Measurements from ENCODE around the gene TAOK2. TPM values are rescaled to one million over a fixed set of nuclear protein-coding genes. Genes with fewer than 3 reads are reported as not detected.

Gene TAOK2
- polyA plus RNA-seq, 2 of the 4 experiments (the other 2 are of a cell fraction): 13.7 to 30.8 TPM

GRCh38 chr16:30028438-30029076 is 54.9 kb downstream of the TAOK2 start:
- CTCF ChIA-PET: interaction anchor here (0.6 to 0.8 kb wide), 4 partner anchors 13 to 127 kb away, joined by 3 to 4 read pairs (median 3); no protein-coding TSS in a partner anchor
- ATAC-seq (peak in 1 of 2 experiments; percentile 33; a peak in 4 of 6 replicates), DNase-seq (ENCODE audit: low read depth in 1 of 2, low spot score in 1 of 2) (no peak), FAIRE-seq (no peak)
- Histone ChIP-seq H3K9me3 (no peaks in the 10 kb centered on the region), H3K4me2 (no peak overlapping the region), H3K4me1 (0 out of 3 replicates have a peak, but pooled peaks cover 7% of the 10 kb centered on the region), H3K4me3 (no peak overlapping the region), H3K27ac (no peak overlapping the region)
- POLR2A ChIA-PET: no interaction called here
- no peak for TF ChIP-seq SREBF2 (IDR thresholded peaks at IDR 0.05)
- no peak for TF ChIP-seq JUN (IDR thresholded peaks at IDR 0.05)
- TF ChIP-seq, protein P1, sequence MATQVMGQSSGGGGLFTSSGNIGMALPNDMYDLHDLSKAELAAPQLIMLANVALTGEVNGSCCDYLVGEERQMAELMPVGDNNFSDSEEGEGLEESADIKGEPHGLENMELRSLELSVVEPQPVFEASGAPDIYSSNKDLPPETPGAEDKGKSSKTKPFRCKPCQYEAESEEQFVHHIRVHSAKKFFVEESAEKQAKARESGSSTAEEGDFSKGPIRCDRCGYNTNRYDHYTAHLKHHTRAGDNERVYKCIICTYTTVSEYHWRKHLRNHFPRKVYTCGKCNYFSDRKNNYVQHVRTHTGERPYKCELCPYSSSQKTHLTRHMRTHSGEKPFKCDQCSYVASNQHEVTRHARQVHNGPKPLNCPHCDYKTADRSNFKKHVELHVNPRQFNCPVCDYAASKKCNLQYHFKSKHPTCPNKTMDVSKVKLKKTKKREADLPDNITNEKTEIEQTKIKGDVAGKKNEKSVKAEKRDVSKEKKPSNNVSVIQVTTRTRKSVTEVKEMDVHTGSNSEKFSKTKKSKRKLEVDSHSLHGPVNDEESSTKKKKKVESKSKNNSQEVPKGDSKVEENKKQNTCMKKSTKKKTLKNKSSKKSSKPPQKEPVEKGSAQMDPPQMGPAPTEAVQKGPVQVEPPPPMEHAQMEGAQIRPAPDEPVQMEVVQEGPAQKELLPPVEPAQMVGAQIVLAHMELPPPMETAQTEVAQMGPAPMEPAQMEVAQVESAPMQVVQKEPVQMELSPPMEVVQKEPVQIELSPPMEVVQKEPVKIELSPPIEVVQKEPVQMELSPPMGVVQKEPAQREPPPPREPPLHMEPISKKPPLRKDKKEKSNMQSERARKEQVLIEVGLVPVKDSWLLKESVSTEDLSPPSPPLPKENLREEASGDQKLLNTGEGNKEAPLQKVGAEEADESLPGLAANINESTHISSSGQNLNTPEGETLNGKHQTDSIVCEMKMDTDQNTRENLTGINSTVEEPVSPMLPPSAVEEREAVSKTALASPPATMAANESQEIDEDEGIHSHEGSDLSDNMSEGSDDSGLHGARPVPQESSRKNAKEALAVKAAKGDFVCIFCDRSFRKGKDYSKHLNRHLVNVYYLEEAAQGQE (IDR thresholded peaks at IDR 0.05): peak; percentile 91
- TF ChIP-seq RFX5 (IDR thresholded peaks at IDR 0.05): no peak
- 29% methylated on average over 18 of the region's 18 CpGs for WGBS (ENCODE audit: missing lambda C conversion rate)

- 57% methylated on average over 22 of the region's 23 CpGs for WGBS (ENCODE audit: missing lambda C conversion rate)
- ATAC-seq (no peak), DNase-seq (ENCODE audit: low read depth in 1 of 2, low spot score in 1 of 2) (no peak), FAIRE-seq (no peak)
- Histone ChIP-seq H3K4me3 (no peak overlapping the region), H3K4me2 (peak overlapping the region; percentile 79; the same call in 2 of the 3 replicates), H3K4me1 (0 out of 3 replicates have a peak, but pooled peaks cover 7% of the 10 kb centered on the region), H3K27ac (peak overlapping the region in 1 of 2 experiments; percentile 75; a peak in 1 of 6 replicates), H3K9me3 (no peaks in the 10 kb centered on the region)
- ChIA-PET CTCF (interaction anchor here (1.1 to 3.8 kb wide), 5 partner anchors 161 to 330 kb away, joined by 3 to 48 read pairs (median 14); partner anchors contain the start of gene MVP), POLR2A (no interaction called here)
- TF ChIP-seq RAD21 (conservative IDR thresholded peaks at IDR 0.05 in 1 of 2, IDR thresholded peaks at IDR 0.05 in 1 of 2): no peak
- no peak for TF ChIP-seq ESRRA (IDR thresholded peaks at IDR 0.05; ENCODE audit: borderline replicate concordance, low read length)
- TF ChIP-seq ZSCAN20 (CRISPR knock-in tag; IDR thresholded peaks at IDR 0.05): no peak
- no peak for TF ChIP-seq BHLHE40 (IDR thresholded peaks at IDR 0.05; ENCODE audit: low read depth, low read length)
- TF ChIP-seq, protein P2, sequence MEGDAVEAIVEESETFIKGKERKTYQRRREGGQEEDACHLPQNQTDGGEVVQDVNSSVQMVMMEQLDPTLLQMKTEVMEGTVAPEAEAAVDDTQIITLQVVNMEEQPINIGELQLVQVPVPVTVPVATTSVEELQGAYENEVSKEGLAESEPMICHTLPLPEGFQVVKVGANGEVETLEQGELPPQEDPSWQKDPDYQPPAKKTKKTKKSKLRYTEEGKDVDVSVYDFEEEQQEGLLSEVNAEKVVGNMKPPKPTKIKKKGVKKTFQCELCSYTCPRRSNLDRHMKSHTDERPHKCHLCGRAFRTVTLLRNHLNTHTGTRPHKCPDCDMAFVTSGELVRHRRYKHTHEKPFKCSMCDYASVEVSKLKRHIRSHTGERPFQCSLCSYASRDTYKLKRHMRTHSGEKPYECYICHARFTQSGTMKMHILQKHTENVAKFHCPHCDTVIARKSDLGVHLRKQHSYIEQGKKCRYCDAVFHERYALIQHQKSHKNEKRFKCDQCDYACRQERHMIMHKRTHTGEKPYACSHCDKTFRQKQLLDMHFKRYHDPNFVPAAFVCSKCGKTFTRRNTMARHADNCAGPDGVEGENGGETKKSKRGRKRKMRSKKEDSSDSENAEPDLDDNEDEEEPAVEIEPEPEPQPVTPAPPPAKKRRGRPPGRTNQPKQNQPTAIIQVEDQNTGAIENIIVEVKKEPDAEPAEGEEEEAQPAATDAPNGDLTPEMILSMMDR (IDR thresholded peaks at IDR 0.05): no peak
- no peak for TF ChIP-seq TP53 (CRISPR knock-in tag; IDR thresholded peaks at IDR 0.05)
- TF ChIP-seq HEYL (CRISPR knock-in tag; IDR thresholded peaks at IDR 0.05): no peak
- no peak for TF ChIP-seq ZC3H11A (IDR thresholded peaks at IDR 0.05)
Measured at GRCh38 chr16:30030011-30030685, 56.5 kb downstream of the TAOK2 start.

DNA sequence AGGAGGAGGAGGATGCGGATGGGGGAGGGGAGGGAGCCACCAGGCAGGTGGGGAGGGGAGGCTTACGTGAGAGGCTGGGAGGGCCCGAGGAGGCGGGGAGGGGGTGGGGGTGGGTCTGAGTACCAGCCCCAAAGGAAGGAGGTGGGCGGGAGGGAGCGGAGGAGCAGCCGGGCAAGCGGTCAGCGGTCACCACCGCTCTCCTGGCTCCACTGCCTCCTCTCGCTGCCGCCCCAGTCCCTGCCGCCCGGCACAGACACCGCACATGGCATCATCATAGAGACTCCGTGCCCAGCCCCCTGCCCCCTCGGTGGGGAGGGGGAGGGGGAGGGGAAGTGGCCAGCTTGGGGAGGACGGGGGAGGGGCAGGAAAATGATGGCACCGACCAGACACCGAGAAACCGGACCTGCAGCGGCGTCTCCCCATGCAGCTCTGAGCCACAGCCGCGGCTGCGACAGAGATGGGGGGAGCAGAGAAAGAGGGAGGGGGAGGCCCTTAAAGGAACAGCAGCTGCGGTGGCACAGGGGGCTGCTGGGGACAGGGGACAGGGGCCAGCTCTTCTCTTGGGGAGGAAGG is 57.3 kb downstream of the TAOK2 start, which contains the start of gene TLCD3B:
Gene TLCD3B (minus strand): TSS at position 431 of the 573 bp plus-strand sequence. CDS start 744 bp downstream, outside the sequence.
- ChIA-PET POLR2A (no interaction called here), CTCF (interaction anchor here (0.6 to 5.0 kb wide), 34 partner anchors 8 to 427 kb away, joined by 3 to 61 read pairs (median 9); partner anchors contain the start of genes ALDOA, C16orf92, CDIPT and MVP)
- H3K27ac ChIP-seq: peak within 1 kb of the TSS in 1 of 2 experiments; percentile 75; a peak in 3 of 6 replicates
- H3K4me1 ChIP-seq: 0 out of 3 replicates have a peak, but pooled peaks cover 7% of the 10 kb centered on the region
- ATAC-seq (peak; percentile 28 to 49; a peak in 4 of 6 replicates), FAIRE-seq (no peak), DNase-seq (ENCODE audit: low read depth in 1 of 2, low spot score in 1 of 2) (no peak)
- 9% methylated on average over 17 of the region's 27 CpGs for WGBS (ENCODE audit: missing lambda C conversion rate)
- no peaks in the 10 kb centered on the region for H3K9me3 ChIP-seq
- TF ChIP-seq, protein P3, sequence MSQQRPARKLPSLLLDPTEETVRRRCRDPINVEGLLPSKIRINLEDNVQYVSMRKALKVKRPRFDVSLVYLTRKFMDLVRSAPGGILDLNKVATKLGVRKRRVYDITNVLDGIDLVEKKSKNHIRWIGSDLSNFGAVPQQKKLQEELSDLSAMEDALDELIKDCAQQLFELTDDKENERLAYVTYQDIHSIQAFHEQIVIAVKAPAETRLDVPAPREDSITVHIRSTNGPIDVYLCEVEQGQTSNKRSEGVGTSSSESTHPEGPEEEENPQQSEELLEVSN (IDR thresholded peaks at IDR 0.05; ENCODE audit: borderline replicate concordance, low read depth): no peak
- TF ChIP-seq FOXS1 (CRISPR knock-in tag; IDR thresholded peaks at IDR 0.05) (no peak), PHF8 (IDR thresholded peaks at IDR 0.05; ENCODE audit: borderline replicate concordance, low read depth) (no peak), KDM5A (IDR thresholded peaks at IDR 0.05) (no peak), GATA3 (IDR thresholded peaks at IDR 0.05; ENCODE audit: borderline replicate concordance) (no peak)
- TF ChIP-seq, protein P4, sequence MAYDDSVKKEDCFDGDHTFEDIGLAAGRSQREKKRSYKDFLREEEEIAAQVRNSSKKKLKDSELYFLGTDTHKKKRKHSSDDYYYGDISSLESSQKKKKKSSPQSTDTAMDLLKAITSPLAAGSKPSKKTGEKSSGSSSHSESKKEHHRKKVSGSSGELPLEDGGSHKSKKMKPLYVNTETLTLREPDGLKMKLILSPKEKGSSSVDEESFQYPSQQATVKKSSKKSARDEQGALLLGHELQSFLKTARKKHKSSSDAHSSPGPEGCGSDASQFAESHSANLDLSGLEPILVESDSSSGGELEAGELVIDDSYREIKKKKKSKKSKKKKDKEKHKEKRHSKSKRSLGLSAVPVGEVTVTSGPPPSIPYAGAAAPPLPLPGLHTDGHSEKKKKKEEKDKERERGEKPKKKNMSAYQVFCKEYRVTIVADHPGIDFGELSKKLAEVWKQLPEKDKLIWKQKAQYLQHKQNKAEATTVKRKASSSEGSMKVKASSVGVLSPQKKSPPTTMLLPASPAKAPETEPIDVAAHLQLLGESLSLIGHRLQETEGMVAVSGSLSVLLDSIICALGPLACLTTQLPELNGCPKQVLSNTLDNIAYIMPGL (CRISPR knock-in tag; IDR thresholded peaks at IDR 0.05; ENCODE audit: borderline replicate concordance): no peak
- H3K4me2 ChIP-seq: peak within 1 kb of the TSS; percentile 79
- peak within 1 kb of the TSS; percentile 34 for H3K4me3 ChIP-seq

Measured in A549 (cell line).